Stimulated activated CD4-positive, alpha-beta T cell treated with anti-CD3 and anti-CD28 coated beads, Interleukin-15, amount 100 ng/mL, for 1 hour (primary cell): ENCODE data around the gene CES3.

Experiments used
- DNase-seq, 2 donors: peaks; one replicate each; pipeline ENCODE4 v3.0.0-alpha.2; 2020; ENCODE audit warnings: low read depth in 1 of 2, low spot score in 1 of 2

CES3 gene

DNA sequence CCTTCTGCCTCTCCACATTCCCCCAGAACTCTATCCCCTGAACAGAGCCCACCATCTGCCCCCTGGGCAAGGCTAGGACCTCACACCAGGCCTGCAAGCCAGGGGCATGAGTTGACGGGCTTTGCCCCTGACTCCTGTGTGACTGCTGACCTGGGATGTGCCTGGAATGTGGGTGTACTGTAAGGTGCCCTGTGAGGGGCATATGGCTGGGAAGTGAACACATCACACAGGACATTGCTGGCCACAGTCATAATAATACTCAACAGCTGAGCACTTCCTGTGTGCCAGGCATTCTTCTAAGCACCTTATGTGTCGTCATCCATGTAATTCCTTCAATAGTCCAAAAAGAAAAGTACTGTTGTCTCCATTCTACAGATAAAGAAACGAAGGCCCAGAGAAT, 40.7 kb downstream of the CES3 start:
- DNase-seq: no peak

- DNase-seq: no peak
Observed at GRCh38 chr16:67006930-67007658, 46.0 kb downstream of the CES3 start.

DNA sequence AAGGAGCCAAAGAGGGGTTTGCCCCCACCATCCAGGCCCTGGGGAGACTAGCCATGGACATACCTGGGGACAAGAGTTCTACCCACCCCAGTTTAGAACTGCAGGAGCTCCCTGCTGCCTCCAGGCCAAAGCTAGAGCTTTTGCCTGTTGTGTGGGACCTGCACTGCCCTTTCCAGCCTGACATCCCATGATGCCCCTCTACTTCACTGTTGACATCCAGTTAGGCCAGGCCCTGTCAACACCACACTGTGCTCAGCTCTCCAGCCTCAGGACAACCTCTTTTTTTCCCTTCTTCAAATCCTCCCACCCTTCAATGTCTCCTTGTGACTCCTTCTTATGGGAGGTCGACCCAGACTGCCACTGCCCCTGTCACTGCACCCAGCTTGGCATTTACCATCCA, 48.1 kb downstream of the CES3 start:
- no peak for DNase-seq

DNA sequence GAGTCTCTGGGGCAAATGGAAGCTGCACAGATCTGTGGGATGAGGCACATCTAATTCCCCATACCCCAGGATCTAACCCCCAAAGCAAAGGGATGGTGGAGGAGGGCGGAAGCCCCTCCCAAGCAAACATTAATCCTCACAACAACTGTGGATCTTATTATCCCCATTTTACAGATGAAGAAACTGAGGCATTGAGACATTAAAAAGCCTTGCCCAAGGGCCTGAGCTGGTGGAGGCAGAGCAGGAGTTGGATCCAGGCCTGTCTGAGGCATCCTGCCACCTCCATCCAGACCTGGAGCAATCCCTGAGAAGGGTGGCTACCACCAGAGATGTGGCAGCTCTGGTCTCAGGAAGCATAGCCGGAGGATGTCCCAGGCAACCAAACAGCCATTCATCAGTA, 50.2 kb downstream of the CES3 start:
- no peak for DNase-seq

DNA sequence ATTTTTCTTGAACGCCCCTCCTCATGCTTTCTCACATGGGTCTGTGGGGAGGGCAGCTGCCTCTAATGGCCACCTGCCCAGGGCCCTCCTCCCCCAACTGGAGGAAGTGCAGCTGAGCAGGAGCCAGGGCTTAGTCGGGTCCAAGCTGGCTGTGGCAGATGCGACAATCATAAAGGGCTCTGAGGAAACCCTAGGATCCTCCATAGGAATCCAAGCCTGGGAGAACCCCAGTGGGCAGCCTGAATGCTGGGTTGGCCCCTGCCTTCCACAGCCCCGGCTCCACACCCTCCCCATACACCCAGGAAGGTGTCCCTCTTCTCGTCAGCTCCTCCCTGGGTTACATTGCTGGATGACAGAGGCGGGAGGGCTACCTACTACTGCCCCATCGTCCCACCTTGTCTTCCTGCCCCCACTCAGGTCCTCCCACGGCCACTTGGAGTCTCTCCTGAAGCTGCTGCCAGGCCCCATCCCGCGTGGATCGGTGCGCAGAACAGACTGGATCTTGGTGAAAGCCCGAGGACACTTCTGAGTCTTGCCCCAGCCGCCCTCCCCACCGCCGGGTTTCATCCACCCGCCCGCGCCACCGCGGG, 52.3 kb downstream of the CES3 start:
- no peak for DNase-seq

GRCh38 chr16:67013823-67014633, 53.0 kb downstream of the CES3 start:
- DNase-seq: peak; percentile 44 to 54

DNA sequence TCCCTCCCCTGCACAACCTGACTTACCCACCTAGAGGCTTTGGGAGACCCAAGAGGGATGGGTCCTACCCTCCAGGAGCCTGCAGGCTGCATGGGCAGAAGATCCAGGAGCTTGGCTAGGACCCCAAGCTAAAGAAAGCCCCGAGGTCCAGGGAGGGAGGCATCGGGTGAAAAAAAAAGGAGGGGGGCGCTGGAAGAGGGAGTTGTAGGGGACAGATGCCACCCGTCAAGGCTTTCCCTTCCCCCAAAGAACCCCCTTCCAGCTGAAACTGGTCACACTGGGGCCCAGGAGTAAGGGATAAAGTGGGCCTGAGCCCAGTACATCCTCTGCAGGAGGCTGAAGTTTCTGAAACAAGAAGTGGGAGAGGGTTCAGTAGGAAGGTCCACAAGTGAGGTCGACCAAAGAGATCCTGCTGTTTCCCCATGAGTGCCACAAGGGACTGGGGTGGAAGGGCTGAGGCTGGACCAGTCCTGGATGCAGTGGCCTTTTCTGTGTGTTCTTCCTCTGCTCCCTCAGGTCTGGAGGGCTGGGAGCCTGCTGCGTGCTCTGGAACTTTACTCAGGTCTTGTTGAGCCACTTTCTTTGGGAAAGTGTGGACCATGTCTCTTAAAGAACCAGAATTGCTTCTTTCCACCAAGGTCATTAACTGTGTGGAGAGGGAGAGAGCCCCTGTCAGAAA, 53.7 kb downstream of the CES3 start:
- DNase-seq: no peak

DNA sequence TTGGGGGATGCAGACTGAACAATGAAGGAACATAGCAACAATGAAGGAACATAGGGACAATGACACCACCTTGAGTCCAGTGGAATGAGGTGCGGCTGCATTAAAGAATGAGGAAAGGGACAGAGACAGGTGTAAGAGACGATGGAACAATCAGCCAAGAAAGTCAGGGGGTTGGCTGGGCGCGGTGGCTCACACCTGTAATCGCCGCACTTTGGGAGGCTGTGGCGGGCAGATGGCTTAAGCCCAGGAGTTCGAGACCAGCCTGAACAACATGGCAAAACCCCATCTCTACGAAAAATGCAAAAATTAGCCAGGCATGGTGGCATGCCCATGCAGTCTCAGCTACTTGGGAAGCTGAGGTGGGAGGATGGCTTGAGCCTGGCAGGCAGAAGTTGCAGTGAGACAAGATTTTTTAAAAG, 54.3 kb downstream of the CES3 start:
- no peak for DNase-seq

GRCh38 chr16:67016143-67016542, 55.1 kb downstream of the CES3 start:
- no peak for DNase-seq

DNA sequence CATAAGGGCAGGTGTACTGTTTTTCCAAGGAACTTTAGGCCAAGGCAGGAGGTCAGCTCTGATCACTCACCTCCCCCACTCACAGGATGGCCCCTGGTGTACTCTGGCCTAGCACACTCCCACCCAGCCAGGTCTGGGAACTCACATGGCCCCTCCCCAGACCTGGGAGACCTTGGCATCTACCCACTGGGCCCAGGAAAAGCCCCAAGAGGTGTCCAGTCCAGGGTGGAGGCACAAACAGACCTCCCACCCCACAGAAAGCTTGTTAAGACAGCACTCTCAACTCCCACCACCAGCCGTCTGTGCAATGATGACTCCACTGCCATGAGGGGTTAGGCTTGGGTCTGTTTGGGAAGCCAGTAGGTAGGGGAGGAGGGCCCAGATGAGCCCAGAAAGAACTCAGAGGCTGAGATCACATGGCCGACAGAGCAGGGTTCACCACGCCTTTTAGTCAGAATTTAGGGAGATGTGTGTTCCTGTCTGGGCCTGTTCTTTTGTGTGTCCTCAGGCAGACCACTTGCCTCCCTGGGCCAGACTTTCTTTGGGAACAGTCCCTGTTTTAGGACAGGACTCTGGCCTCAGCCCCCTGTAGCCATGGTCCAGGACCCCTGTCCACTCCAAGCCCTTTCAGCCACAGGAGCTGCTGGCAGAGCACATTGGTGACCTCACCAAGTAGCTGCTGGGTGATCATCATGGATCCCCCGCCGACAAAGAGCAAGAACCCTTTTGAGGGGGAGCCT, 55.8 kb downstream of the CES3 start:
- DNase-seq: no peak

GRCh38 chr16:67017421-67017750, 56.3 kb downstream of the CES3 start:
- no peak for DNase-seq

DNA sequence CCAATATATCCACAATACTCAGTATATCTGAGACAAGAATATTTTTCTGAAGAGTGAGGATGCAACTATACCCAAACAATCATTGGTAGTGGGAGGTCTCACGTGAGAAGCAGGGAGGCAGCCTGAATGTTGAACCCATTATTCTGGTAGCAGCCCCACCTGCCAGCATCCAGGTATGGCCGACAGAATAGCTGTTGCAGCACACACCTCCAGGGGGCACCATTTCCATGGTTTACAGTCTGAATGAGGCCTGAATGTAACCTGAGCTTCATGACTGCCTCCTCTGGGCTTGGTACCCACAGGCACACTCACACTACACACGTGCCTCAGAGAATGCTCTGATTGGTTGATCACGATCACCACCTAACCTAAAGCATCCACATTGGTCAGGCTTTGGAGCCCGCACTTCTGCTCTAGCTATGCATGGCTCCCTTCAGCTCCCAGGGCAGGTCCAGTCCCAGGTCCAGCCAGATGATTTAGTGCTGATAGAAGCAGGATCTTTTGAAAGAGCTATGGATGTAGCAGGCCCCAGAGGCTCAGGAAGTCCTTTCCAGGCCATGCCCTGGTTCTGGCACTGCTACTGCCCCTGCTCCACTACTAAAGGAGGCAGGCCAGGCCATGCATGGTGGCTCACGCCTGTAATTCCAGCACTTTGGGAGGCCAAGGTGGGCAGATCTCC, 56.9 kb downstream of the CES3 start:
- DNase-seq: peak; percentile 62 to 72

DNA sequence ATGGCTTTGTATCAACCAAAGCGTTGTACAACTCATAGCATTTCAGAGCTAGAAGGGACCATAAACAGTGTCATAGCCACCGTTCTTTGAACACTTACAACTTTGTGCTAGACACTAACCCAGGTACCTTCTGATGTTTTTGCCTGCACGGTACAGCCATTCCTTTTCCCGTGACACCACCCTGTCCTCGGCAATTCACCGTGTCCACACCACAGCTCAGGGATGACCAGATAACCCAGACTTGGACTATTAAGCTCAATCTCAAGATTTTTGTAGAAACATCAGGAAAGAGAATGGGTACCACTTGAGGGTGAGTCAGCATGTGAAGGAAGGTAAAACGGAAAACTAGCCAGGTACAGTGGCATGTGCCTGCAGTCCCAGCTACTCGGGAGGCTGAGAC, 58.1 kb downstream of the CES3 start:
- DNase-seq: no peak

- no peak for DNase-seq
Observed at GRCh38 chr16:67021321-67021720, 60.3 kb downstream of the CES3 start.

GRCh38 chr16:67022531-67023214, 61.6 kb downstream of the CES3 start:
- DNase-seq: no peak

GRCh38 chr16:67023689-67024088, 62.6 kb downstream of the CES3 start:
- no peak for DNase-seq
